Mesenteric fat pad (tissue), 1 donor: ENCODE data around the gene FNIP1. TPM values are rescaled to one million over a fixed set of nuclear protein-coding genes. Genes with fewer than 3 reads are reported as not detected.
"Not testable (repeated sequence)": the region's sequence is repeated elsewhere in the genome, so short reads cannot be mapped to it uniquely, and the experiment has no call there.

Source experiments
- DNase-seq: peaks from one replicate; pipeline ENCODE4 v3.0.0-alpha.2; 2020; ENCODE audit warnings: low spot score
- total RNA-seq: library from RNA; stranded (reverse); fragmentation: NEBNext Ultra II Directional; extraction: Animal tissue kit (Norgen Biotek cat#: 25700); gene quantifications from one replicate; pipeline ENCODE4 v1.2.1, GENCODE V29; 2021
- donor health status: DM: yes; HTN: yes; CAD: no.

FNIP1 gene
- total RNA-seq, 1 donor from 2014 or later, result 47.6 TPM

DNA sequence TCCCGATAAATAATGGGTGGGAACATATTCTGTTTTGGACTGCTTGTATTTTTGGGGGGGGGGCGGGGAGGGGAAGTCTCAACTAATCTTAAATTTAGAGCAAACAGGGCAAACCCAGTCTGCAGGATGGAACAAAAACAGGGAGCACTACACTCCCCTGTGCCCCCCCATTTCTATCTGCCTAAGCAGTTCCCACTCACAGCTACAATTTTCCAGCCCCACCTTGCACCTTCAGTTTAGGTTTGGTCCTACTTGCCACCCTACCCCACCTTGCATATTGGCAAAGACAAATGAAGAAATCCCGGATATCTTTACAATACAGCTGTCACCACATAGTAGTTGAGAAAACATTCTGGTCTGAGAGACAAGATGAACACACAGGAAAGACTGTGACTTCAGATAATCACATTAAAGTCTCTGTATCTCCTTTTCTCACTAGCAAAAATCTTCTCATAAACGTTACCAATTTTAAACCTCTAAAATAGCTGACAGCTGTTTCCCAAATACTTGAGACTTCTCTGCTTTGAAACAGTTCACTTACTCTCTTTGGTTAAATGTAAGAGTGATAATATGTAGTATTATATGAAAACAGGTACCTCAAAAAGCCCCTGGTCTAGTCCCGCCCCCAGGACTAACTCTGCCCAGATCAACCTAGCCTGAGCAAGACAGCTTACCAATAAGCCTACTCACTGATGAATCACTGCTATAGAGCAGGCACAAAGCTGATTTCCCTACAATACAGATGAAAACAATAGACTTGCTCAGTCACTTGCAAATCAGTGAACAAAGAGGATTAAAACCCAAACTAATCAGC is 156.6 kb downstream of the FNIP1 start:
- no peak for DNase-seq

DNA sequence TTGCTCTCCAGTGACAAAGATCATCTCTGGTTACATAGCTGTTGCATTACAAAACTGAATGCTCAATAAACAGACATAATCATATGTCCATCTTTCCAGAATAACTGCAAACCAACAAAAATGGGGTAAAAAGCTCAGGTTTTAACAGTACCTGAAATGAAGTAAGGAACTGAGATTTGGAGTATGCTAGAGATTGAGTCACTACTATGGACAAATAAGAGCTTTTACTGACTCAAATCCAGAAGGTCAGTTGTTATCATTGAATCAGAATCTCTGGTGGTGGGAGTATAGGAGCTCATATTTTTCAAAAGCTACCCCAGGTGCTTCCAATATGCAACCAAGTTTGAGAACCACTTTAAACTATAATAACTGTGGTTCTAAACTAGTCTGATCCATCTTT is 157.7 kb downstream of the FNIP1 start:
- no peak for DNase-seq

DNA sequence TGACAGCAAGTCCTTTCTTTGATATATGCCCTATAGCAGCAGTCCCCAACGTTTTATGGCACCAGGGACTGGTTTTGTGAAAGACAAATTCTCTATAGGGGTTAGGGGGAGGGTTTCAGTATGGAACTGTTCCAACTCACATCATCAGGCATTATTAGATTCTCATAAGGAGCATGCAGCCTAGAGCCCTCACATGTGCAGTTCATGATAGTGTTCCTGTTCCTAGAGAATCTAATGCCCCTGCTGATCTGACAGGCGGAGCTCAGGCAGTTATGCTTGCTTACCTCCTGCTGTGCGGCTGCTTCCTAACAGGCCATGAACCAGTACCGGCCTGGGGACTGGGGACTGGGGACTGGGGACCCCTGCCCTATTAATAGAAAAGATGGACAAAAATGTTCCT is 159.1 kb downstream of the FNIP1 start:
- DNase-seq, result no peak

DNA sequence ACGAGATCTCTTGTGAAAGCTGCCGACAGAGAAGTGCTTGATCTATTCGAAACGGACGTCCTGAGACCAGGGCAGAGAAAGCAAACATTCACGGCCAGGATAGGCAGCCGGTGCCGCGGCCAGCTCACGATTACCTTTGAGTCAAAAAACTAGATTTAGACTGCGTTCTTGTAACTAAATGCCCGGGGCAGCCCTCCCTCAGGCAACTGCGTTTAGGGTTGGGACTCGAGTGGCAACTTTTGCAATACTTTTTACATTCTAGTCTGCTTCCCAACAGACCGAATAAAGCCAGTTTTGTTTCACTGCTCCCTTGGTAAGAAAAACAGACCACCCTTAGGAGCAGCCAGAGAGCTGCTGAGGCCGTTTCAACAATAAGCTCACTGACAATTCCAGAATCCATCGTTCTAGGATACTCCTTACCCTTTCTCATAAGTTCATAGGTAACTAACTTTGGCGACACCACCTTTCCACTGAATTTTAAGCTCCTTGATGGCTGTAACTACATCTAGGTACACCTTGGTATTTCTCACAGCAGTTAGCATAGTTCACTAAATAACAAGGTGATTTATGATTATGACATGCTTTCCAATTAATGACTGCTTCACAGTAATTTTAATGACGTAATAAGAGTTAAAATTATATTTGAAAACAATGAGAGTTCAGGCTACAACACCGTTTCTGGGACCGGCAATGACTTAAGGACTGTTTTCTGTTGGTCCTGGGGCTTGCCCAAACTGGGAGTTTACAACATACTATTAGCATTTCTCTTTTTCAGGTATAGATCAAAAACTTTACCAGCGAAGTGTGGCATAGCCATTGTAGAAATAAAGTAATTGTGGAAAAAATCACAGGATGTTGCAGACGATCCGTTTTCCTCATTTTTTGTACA is 160.9 kb downstream of the FNIP1 start:
- no peak for DNase-seq

DNA sequence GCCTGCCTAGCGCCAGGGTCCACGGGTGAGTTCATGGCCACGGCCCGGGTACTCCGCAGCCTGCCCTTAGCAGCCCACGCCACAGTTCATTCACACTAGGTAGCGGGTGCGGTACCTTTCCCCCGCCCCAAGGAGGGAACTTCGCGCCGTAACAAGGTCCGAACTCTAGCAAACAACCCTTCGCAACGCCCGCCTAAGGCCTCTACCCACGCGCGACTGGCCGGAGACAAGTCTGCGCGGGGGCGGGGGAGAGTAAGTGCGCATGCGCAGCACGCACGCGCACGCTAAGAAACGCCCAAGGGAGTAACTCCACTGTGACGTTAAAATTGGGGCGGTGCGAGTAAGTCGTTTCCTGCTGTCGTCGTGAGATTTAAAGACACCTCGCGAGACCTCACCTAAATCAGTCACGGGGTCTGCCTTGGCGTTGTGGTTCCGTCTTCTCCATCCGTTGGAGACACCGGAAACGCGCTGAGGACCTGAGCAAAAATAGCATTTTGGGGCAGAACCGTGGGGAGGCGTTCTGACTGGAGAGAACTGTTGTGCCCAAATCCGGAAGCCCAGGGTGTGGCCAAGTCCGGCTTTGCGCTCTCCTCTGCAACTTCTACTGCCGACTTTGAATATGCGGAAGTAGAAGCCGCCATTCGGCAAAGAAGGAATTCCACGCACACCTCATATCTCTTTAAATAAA is 161.7 kb downstream of the FNIP1 start, which contains the start of gene RAPGEF6:
Gene RAPGEF6, minus strand, starts transcription at position 234 of the 688 bp plus-strand sequence. Its CDS starts 199 bp downstream, at position 35.
- DNase-seq, result peak; percentile 97

DNA sequence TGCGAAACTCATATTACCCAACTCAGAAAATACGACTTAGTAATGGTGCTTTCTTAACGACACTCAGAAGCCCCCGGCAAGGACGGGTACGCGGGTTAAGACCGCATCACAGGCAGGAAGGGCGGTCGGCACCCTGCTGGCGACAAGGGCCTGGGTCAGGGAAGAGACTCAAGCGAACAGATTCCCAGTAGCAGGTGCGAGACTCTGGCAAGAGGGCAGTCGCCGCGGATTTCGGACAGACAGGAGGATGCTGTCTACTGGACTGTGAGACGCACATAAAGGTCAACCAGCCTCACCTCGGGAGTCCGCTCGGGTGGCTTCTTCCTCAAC is 162.2 kb downstream of the FNIP1 start:
- peak; percentile 92 for DNase-seq

DNA sequence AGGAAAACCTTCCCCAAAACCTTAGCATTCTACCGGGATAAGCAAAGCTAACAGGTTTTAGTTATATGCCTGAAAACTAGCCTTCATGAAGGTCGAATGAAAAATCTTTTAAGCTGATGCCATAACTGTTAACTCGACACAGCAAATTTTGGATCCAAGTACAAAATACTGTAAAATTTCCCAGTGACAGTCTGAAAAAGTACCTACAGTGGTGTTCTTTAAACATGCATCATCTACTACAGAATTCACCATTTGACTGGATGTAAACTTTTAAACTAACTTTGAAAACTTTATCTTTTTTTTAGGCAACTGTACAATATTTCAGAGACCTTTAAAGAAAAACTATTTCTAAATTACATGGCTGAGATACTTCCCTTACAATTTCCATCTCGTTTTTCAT is 162.6 kb downstream of the FNIP1 start:
- no peak for DNase-seq

DNA sequence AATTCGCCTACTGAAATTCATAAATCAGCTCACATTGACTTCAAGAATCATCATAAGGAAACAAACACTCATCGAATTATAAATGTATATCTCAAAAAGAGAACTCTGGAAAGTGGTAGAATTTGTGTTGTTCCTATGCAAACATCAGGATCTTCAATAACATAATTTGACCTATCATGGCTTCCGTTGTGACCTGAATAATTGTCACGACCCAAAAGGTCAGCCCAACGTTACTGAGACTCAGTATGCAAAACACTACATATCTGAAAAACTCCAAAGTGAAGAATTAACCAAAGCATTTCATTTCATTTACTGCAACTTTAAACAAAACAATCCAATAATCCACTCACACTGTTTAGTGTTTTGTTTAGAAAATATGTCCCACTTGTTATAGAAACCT is 163.0 kb downstream of the FNIP1 start:
- no peak for DNase-seq

DNA sequence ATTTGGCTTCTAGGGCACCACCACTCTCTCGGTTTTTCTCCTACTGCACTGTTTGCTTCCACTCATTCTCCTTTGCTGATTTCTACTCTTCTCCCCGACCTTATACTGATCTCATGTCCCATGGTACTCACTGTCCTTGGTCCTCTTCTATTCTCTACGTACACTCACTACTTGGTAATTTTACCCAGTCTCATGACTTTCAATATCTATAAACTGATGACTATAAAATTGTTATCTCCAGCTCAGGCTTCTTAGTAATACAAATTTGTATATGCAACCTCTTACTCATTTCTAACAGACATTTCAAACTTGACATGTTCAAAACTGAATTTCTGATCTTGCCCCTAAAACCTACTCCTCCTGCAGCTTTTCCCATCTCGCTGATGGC is 165.9 kb downstream of the FNIP1 start:
- no peak for DNase-seq

DNA sequence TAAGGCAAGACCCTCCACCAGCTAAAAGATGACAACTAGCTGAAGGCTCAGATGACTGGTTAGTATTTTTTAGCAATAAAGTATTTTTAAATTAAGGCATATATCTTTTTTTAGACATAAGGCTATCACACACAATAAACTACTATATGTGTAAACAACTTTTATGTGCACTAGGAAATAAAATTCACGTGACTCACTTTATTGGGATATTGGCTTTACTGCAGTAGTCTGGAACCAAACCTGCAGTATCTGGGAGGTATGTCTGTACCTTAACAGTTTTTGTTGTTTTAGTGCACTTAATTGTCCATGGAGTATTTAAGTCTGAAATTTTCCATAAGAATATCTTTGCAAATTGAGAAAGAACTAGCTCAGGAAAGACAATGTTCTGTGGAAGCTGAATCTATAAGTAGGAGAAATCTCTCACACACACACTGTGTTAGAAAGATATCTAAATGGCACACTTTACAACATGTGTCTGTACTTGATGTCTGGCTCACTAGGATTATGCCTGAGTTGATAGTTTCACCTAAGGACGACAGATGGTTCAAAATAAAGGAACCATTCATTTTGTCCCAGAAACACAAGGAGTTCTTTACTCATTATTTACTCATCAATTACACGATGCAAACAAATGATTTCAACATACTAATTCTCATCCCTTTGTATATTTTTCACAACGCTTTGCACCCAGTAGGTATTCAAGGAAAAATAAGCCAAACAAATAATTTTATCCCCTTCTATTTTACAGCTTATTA is 166.4 kb downstream of the FNIP1 start:
- no peak for DNase-seq

DNA sequence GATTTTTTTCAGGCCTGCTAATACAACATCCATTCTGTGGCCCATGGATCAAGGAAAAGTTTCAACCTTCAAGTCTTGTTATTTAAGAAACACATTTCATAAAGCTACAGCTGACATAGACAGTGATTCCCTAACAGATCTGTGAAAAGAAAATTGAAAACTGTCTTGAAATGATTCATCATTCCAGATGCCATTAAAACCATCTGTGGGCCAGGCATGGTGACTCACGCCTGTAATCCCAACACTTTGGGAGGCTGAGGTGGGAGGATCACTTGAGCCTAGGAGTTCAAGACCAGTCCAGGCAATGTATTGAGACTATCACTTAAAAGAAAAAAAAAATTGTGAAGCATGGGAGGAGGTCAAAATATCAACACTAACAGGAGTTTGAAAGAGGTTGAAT is 167.8 kb downstream of the FNIP1 start:
- no peak for DNase-seq

DNA sequence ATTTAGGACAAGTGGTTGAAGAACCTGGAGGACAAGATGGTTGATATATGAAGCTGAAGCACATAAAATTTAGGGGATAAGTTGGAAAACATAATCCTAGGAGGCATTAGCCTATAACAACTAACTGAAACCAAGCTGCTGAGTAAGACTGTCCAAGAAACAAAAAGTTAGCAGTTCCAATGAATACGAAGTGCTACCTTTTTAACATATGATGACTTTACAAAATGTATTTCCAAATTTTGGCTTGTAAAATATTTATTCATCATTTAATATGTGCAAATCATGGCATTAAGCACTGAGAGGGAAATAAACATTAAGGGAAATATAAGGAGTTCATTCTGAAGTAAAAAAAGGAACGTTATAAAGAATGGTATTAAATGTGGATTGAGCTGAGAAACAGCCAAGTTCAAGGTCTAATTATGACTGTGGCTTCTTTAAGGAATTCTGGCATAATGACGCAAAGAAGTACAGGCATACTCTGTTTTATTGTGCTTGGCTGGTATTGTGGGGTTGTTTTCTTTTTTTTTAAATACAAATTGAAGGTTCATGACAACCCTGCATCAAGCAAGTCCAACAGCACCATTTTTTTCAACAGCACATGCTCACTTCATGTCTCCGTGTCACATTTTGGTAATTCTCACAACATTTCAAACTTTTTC is 169.5 kb downstream of the FNIP1 start:
- no peak for DNase-seq

DNA sequence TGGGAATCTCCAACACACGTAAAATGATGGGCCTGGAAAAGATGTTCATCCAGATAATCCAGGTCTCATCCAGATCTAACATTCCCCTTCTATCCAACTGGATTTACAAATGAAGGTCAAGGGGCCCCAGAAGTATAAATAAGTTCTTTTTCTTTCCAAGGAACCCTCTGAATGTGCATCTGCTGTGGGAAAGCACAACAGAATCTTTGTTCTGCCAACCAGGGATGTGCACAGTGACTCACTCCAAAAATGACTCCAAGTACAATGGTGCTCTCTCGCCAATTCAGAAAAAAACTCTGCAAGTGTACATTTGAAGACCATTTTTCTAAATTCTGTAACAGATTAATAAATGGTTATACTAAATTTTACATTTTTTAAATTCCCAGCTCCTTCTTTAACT is 174.2 kb downstream of the FNIP1 start:
- DNase-seq, result no peak

DNA sequence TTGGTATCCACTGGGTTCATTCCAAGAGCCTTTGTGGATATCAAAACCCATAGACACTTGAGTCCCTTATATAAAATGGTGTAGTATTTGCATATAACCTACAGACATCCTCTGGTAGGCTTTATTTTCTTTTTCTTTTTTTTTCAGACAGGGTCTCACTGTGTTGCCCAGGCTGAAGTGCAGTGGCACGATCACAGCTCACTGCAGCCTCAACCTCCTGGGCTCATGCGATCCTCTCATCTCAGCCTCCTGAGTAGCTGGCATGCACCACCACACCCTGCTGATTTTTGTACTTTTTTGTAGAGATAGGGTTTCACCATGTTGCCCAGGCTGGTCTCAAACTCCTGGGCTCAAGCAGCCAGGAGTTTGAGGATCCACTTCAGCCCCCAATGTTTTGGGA is 175.7 kb downstream of the FNIP1 start:
- not testable (repeated sequence) for DNase-seq

DNA sequence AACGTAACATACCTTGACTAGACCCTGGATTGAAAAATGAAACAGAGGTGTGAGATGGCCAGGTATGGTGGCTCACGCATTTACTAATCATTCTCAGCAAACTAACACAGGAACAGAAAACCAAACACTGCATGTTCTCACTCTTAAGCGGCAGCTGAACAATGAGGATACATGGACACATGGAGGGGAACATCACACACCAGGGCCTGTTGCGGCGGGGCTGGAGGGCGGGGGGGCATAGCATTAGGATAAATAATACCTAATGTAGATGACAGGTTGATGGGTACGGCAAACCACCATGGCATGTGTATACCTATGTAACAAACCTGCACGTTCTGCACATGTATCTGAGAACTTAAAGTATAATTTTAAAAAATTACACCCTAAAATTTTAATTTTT is 177.7 kb downstream of the FNIP1 start:
- no peak for DNase-seq

DNA sequence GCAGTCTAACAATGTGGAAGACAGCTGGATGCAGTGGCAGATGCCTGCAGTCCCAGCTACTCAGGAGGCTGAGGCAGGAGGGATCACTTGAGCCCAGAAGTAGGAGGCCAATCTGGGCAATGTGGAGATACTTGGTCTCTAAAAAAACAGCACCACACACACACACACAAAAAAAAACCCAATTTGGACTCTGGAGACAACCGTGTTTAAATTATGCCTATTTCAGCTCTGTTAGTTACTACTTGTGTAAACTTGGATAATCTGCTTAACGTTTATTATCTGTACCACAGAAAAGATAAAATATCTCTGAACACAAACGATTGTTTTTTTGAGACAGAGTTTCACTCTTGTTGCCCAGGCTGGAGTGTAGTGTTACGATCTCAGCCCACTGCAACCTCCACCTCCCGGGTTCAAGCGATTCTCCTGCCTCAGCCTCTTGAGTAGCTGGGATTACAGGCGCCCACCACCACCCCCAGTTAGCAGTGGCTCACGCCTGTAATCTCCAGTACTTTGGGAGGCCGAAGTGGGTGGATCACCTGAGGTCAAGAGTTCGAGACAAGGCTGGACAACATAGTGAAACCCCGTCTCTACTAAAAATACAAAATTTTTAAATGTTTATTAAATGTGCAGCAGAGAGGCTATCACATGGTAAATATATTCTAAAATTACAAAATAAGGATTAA is 179.5 kb downstream of the FNIP1 start:
- no peak for DNase-seq

DNA sequence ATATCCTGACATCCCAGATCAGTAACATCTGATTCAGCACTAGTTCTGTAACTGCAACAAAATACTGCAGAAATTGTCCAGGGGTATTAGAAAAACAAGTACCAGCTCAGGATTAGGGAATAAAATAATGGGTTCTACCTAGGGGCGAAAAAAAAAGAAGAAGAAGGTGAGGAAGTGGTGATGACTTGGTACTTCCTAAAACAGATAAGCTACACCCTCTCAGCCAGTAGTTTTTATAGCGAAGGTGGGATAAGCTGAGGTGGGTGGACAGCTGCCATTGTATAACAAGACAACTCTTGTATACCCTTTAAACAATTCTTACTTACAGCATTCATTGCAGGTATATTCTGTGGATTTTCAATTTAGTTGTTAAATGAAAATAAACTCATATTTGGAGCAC is 180.9 kb downstream of the FNIP1 start:
- no peak for DNase-seq

DNA sequence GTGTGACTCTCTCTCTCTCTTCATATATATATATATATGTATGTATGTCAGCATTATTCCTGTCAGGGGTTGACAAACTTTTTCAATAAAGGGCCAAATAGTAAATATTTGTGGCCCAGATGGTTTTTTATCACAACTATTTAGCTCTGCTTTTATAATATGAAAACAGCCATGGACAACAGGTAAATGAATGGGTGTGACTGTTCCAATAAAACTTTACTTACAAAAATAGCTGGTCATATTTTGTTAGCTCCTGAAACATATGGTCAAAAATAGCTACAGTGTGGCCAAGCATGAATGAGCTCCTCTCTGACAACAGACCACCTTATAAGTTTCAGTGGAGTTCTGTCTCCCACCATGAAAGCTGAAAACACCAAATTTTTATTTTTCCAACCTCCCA is 183.4 kb downstream of the FNIP1 start:
- no peak for DNase-seq

DNA sequence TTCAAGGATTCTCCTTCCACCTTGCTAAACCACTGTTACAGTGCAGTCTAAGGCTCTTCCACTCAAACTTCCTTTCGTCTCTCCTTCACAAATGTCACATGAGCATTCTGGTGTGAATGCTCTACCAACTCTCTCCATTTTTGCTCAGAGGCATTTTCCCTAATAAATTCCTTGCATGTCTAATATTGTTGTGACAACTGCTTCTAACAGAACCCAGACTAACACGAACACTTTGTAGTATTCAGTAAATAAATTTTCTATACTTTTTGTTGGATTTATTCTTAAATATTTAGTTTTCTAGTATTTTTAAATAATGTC is 185.8 kb downstream of the FNIP1 start:
- no peak for DNase-seq
